ENCODE results near the gene DARS1. TPM values are rescaled to one million over a fixed set of nuclear protein-coding genes. Genes with fewer than 3 reads are reported as not detected.
A peak's percentile ranks its signal among the peaks of the same experiment; 100 is the strongest.

Gene DARS1
- total and polyA plus RNA-seq, 3 experiments from 2014 or later = 102 to 146 (median 143) TPM

- CTCF ChIA-PET = no interaction called here
- Histone ChIP-seq H3K27me3 (ENCODE audit: insufficient read depth, low read length, poor library complexity, severe bottlenecking) (no peaks in the 10 kb centered on the region), H3K4me1 (ENCODE audit: insufficient read depth, low read length) (no peaks in the 10 kb centered on the region), H3K9me3 (ENCODE audit: low read length) (no peaks in the 10 kb centered on the region), H3K4me3 (ENCODE audit: low read length) (no peak overlapping the region), H3K36me3 (ENCODE audit: insufficient read depth, low read length) (no peaks in the 10 kb centered on the region), H3K27ac (ENCODE audit: low read depth, low read length) (no peak overlapping the region)
- Mint-ChIP-seq H3K27me3 (no peaks in the 10 kb centered on the region), H3K4me3 (no peak overlapping the region), H3K4me1 (peaks cover 0 to 4% (median 4%) of the 10 kb centered on the region in 3 donors), H3K27ac (no peak overlapping the region), H3K9me3 (no peaks in the 10 kb centered on the region), H3K36me3 (peaks cover 0 to 8% (median 0%) of the 10 kb centered on the region in 3 donors)
- POLR2A ChIA-PET = no interaction called here
- DNase-seq = no peak
Measured at GRCh38 chr2:135993421-135993820, 8.0 kb upstream of the DARS1 start.

DNA sequence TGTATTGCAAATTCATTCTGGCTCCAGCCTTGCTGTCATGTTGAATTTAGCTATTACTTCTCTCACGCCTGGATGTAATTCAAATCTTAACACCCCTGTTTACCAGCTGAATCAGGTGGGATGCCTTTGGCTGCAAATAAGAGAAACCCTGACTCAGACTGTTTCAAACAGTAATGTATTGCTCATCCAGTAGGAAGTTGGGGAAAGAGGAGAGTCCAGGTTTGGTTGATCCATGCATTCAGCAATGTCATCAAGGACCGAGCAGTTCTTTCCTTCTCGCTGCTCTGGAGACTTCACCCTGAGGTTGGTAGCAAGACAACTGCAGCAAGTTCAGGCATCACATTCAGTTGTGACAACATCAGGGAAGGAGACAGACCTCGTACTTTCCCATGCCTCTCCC is 6.4 kb upstream of the DARS1 start:
- Mint-ChIP-seq H3K27ac (no peak overlapping the region), H3K27me3 (no peaks in the 10 kb centered on the region), H3K9me3 (no peaks in the 10 kb centered on the region), H3K36me3 (peaks cover 0 to 8% (median 0%) of the 10 kb centered on the region in 3 donors), H3K4me1 (peaks cover 0 to 7% (median 3%) of the 10 kb centered on the region in 3 donors), H3K4me3 (no peak overlapping the region)
- H3K4me1 ChIP-seq (ENCODE audit: insufficient read depth, low read length) = no peaks in the 10 kb centered on the region
- DNase-seq = no peak
- no peaks in the 10 kb centered on the region for H3K9me3 ChIP-seq (ENCODE audit: low read length)
- no peak overlapping the region for H3K27ac ChIP-seq (ENCODE audit: low read depth, low read length)
- no peaks in the 10 kb centered on the region for H3K27me3 ChIP-seq (ENCODE audit: insufficient read depth, low read length, poor library complexity, severe bottlenecking)
- H3K4me3 ChIP-seq (ENCODE audit: low read length) = no peak overlapping the region
- CTCF ChIA-PET = no interaction called here
- no peaks in the 10 kb centered on the region for H3K36me3 ChIP-seq (ENCODE audit: insufficient read depth, low read length)
- POLR2A ChIA-PET = no interaction called here

- POLR2A ChIA-PET = no interaction called here
- H3K36me3 Mint-ChIP-seq = peaks cover 0 to 19% (median 6%) of the 10 kb centered on the region in 3 donors
- H3K4me1 ChIP-seq (ENCODE audit: insufficient read depth, low read length) = peaks cover 21% of the 10 kb centered on the region
- H3K4me1 Mint-ChIP-seq = peaks cover 21 to 40% (median 38%) of the 10 kb centered on the region in 3 donors
- H3K4me3 Mint-ChIP-seq = peak overlapping the region in 2 of 7 donors; percentile 6 to 98
- H3K27ac ChIP-seq (ENCODE audit: low read depth, low read length) = no peak overlapping the region
- no peaks in the 10 kb centered on the region for H3K9me3 ChIP-seq (ENCODE audit: low read length)
- no peaks in the 10 kb centered on the region for H3K27me3 Mint-ChIP-seq
- peak overlapping the region in 4 of 8 donors; percentile 22 to 90 (median 40) for H3K27ac Mint-ChIP-seq
- no peaks in the 10 kb centered on the region for H3K36me3 ChIP-seq (ENCODE audit: insufficient read depth, low read length)
- peaks cover 0 to 2% (median 0%) of the 10 kb centered on the region in 5 donors for H3K9me3 Mint-ChIP-seq
- no peak overlapping the region for H3K4me3 ChIP-seq (ENCODE audit: low read length)
- CTCF ChIA-PET = no interaction called here
- no peaks in the 10 kb centered on the region for H3K27me3 ChIP-seq (ENCODE audit: insufficient read depth, low read length, poor library complexity, severe bottlenecking)
- no peak for DNase-seq
Measured at GRCh38 chr2:135987441-135987840, 2.0 kb upstream of the DARS1 start.

DNA sequence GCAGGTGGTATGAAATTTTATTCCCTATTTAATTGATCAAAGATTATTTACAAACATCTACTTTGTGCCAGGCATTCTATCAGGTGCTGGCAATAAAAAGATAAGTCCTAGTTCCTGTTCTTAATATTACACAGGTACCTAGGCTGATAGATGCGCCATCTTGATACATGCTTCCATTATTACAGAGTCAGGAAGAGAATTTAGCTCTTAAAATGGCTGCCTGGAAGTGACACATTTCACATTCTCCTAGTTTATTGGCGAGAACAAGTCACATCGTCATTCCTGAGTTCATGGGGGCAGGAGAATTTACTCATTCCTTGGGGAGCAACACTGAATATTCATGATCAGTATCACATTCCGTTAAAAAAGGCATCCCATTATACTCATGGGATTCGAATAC is 1.1 kb upstream of the DARS1 start:
- Mint-ChIP-seq H3K27me3 (no peaks in the 10 kb centered on the region), H3K4me1 (peaks cover 21 to 48% (median 46%) of the 10 kb centered on the region in 3 donors), H3K4me3 (peak overlapping the region; percentile 95 to 98 (median 98)), H3K9me3 (peaks cover 0 to 2% (median 0%) of the 10 kb centered on the region in 5 donors), H3K36me3 (peaks cover 0 to 26% (median 6%) of the 10 kb centered on the region in 3 donors), H3K27ac (peak overlapping the region in 7 of 8 donors; percentile 90 to 100 (median 99))
- no peak overlapping the region for H3K4me3 ChIP-seq (ENCODE audit: low read length)
- no peaks in the 10 kb centered on the region for H3K36me3 ChIP-seq (ENCODE audit: insufficient read depth, low read length)
- H3K27ac ChIP-seq (ENCODE audit: low read depth, low read length) = no peak overlapping the region
- H3K4me1 ChIP-seq (ENCODE audit: insufficient read depth, low read length) = peaks cover 21% of the 10 kb centered on the region
- ChIA-PET CTCF (interaction anchor here (1.3 to 1.7 kb wide), 3 partner anchors 19 to 132 kb away, joined by 3 to 5 read pairs (median 4); no protein-coding TSS in a partner anchor), POLR2A (interaction anchor here (1.0 to 1.3 kb wide), 3 partner anchors 11 to 131 kb away, joined by 3 read pairs; no protein-coding TSS in a partner anchor)
- no peaks in the 10 kb centered on the region for H3K27me3 ChIP-seq (ENCODE audit: insufficient read depth, low read length, poor library complexity, severe bottlenecking)
- no peak for DNase-seq
- H3K9me3 ChIP-seq (ENCODE audit: low read length) = no peaks in the 10 kb centered on the region

DNA sequence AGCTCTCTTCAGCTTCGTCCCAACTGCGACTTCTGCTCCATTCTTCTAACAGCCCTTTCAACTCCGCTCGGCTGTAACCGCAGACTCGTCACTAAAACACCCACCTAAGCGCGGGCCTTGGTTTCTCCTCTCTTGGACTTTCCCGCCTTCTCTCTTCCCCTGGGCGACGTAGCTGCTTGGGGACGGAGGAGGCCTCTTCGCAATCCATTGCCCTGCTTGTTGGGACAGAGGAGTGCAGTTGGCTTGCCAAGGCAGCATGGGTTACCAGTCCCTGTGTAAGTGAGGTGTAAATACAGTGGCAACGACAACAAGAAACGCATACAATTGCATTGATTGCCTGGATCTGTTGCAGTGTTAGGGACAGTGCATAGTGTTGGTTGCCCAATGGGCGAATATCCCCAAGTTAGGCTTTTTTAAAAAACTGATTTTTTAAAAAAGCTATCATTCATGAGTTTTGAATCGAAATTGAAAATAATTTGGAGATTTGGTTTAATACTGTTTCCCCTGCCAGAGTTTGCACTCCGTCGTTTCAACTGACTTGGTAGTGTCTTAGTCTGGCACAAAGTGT is 484 bp upstream of the DARS1 start:
- H3K4me1 ChIP-seq (ENCODE audit: insufficient read depth, low read length) = peaks cover 21% of the 10 kb centered on the region
- H3K9me3 ChIP-seq (ENCODE audit: low read length) = no peaks in the 10 kb centered on the region
- ChIA-PET POLR2A (interaction anchor here (1.0 to 1.3 kb wide), 4 partner anchors 11 to 131 kb away, joined by 3 read pairs; no protein-coding TSS in a partner anchor), CTCF (interaction anchor here (0.6 to 1.7 kb wide), 8 partner anchors 9 to 399 kb away, joined by 3 to 5 read pairs (median 3); no protein-coding TSS in a partner anchor)
- peak overlapping the region; percentile 95 for H3K27ac ChIP-seq (ENCODE audit: low read depth, low read length)
- Mint-ChIP-seq H3K36me3 (peaks cover 0 to 29% (median 2%) of the 10 kb centered on the region in 3 donors), H3K4me3 (peak overlapping the region; percentile 95 to 98 (median 98)), H3K27me3 (no peaks in the 10 kb centered on the region), H3K9me3 (peaks cover 0 to 2% (median 0%) of the 10 kb centered on the region in 5 donors), H3K27ac (peak overlapping the region; percentile 90 to 100 (median 99)), H3K4me1 (peaks cover 23 to 53% (median 51%) of the 10 kb centered on the region in 3 donors)
- DNase-seq = peak in 4 of 5 donors; percentile 55 to 85 (median 74)
- no peaks in the 10 kb centered on the region for H3K36me3 ChIP-seq (ENCODE audit: insufficient read depth, low read length)
- H3K27me3 ChIP-seq (ENCODE audit: insufficient read depth, low read length, poor library complexity, severe bottlenecking) = no peaks in the 10 kb centered on the region
- peak overlapping the region; percentile 57 for H3K4me3 ChIP-seq (ENCODE audit: low read length)

- DNase-seq = no peak
- peaks cover 0 to 43% (median 2%) of the 10 kb centered on the region in 3 donors for H3K36me3 Mint-ChIP-seq
- H3K4me3 ChIP-seq (ENCODE audit: low read length) = peak overlapping the region; percentile 57
Measured at GRCh38 chr2:135984199-135985017, 1.0 kb downstream of the DARS1 start.

GRCh38 chr2:135980434-135981079 is 4.9 kb downstream of the DARS1 start:
- Histone ChIP-seq H3K27me3 (ENCODE audit: insufficient read depth, low read length, poor library complexity, severe bottlenecking) (no peaks in the 10 kb centered on the region), H3K4me1 (ENCODE audit: insufficient read depth, low read length) (peaks cover 23% of the 10 kb centered on the region), H3K4me3 (ENCODE audit: low read length) (no peak overlapping the region), H3K27ac (ENCODE audit: low read depth, low read length) (no peak overlapping the region), H3K9me3 (ENCODE audit: low read length) (no peaks in the 10 kb centered on the region), H3K36me3 (ENCODE audit: insufficient read depth, low read length) (peaks cover 8% of the 10 kb centered on the region)
- peaks cover 6 to 64% (median 14%) of the 10 kb centered on the region in 3 donors for H3K36me3 Mint-ChIP-seq
- H3K4me3 Mint-ChIP-seq = peak overlapping the region in 2 of 7 donors; percentile 18
- H3K27me3 Mint-ChIP-seq = no peaks in the 10 kb centered on the region
- peak overlapping the region; percentile 0 to 84 (median 46) for H3K27ac Mint-ChIP-seq
- peaks cover 0 to 2% (median 0%) of the 10 kb centered on the region in 5 donors for H3K9me3 Mint-ChIP-seq
- CTCF ChIA-PET = no interaction called here
- DNase-seq = no peak
- H3K4me1 Mint-ChIP-seq = peaks cover 46 to 78% (median 78%) of the 10 kb centered on the region in 3 donors
- POLR2A ChIA-PET = no interaction called here

More at GRCh38 chr2:135984199-135985017, 1.0 kb downstream of the DARS1 start:
- CTCF ChIA-PET = interaction anchor here (0.8 to 1.4 kb wide), 4 partner anchors 8 to 400 kb away, joined by 3 to 7 read pairs (median 4); no protein-coding TSS in a partner anchor
- POLR2A ChIA-PET = interaction anchor here (0.8 to 1.1 kb wide), 2 partner anchors 147 to 343 kb away, joined by 3 read pairs; no protein-coding TSS in a partner anchor
- peak overlapping the region; percentile 90 to 100 (median 99) for H3K27ac Mint-ChIP-seq
- no peaks in the 10 kb centered on the region for H3K27me3 Mint-ChIP-seq
- peaks cover 7% of the 10 kb centered on the region for H3K36me3 ChIP-seq (ENCODE audit: insufficient read depth, low read length)
- no peaks in the 10 kb centered on the region for H3K27me3 ChIP-seq (ENCODE audit: insufficient read depth, low read length, poor library complexity, severe bottlenecking)
- peak overlapping the region; percentile 95 to 98 (median 98) for H3K4me3 Mint-ChIP-seq
- peaks cover 0 to 2% (median 0%) of the 10 kb centered on the region in 5 donors for H3K9me3 Mint-ChIP-seq
- peaks cover 36 to 67% (median 66%) of the 10 kb centered on the region in 3 donors for H3K4me1 Mint-ChIP-seq
- H3K4me1 ChIP-seq (ENCODE audit: insufficient read depth, low read length) = peaks cover 30% of the 10 kb centered on the region
- no peaks in the 10 kb centered on the region for H3K9me3 ChIP-seq (ENCODE audit: low read length)
- H3K27ac ChIP-seq (ENCODE audit: low read depth, low read length) = peak overlapping the region; percentile 95

Data from CD8-positive, alpha-beta memory T cell (primary cell).